RWPE1 (cell line): ENCODE data around the gene EXOC3L1.

ENCODE experiments used
- CTCF ChIA-PET: fragments of 350-600 bp; sonication (Branson Sonifier 250); formaldehyde crosslinking; extraction: SDS; loops from one replicate; lab custom pipeline; 2021; lab: Yijun Ruan, JAX
- POLR2A ChIA-PET: fragments of 400-600 bp; formaldehyde crosslinking; extraction: SDS; loops from one replicate; lab custom pipeline; 2020; ENCODE audit warnings: antibody characterized with exemption; ENCODE audit not compliant: low non-redundant PET; lab: Yijun Ruan, JAX
- DNase-seq: peaks from one replicate; pipeline ENCODE4 v3.0.0; 2012; ENCODE audit warnings: low spot score
- H3K27ac ChIP-seq: fragments of 450-650 bp; 2 replicates; pipeline ENCODE4 v1.5.1; 2017
- CTCF ChIP-seq: fragments of 450-650 bp; conservative IDR thresholded peaks from 2 replicates; pipeline ENCODE4 v1.5.1; 2017; ENCODE audit warnings: low read depth, mild to moderate bottlenecking

The EXOC3L1 gene

GRCh38 chr16:67199808-67200198, 9.9 kb upstream of the EXOC3L1 start:
- peak; percentile 58 for TF ChIP-seq CTCF
- DNase-seq, result peak; percentile 36

DNA sequence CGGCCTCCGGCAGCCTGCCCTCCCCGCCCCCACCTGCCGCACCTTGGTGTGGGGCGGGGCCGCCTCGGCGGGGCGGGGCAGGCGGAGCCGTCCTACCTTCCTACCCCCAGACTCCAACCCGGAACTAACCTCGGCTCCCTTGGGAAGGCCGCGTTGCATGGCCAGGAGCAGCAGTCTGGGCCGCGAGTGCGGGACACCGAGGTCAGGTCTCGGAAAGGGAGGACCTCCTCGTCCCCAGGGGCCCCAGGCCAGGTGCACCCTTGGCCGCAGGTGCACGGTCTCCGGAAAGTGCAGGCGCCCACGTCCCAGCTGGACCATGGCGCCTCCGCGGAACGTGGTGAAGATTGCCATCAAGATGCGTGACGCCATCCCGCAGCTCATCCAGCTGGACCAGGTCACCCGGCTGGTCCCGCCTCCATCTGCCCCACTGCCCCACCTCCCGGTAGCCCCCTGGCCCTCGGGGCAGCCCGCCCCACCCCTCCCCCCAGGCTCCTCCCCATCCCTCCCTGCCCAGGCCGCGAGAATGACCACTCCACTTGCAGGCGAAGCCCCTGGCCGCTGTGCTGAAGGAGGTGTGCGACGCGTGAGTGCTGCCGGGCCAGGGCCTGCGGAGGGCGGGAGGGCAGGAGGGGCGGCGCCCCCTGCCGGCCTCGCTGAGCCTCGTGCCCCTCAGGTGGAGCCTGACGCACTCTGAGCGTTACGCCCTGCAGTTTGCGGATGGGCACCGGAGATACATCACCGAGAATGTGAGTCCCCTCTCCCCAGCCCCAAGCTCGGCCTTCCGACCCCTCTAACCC, 9.3 kb upstream of the EXOC3L1 start, which contains the start of gene ELMO3:
TSS of gene ELMO3 (plus strand) at position 121 of the 797 bp plus-strand sequence. CDS start at position 317, 196 bp downstream.
- peak; percentile 89 for DNase-seq
- ChIA-PET CTCF (interaction anchor here (0.6 to 4.5 kb wide), 14 partner anchors 9 to 488 kb away, joined by 3 to 20 read pairs (median 4); partner anchors contain the start of genes FHOD1, NOL3 and TMEM208), POLR2A (no interaction called here)
- TF ChIP-seq CTCF, result peak; percentile 71
- H3K27ac ChIP-seq, result peak within 1 kb of the TSS; percentile 92

More at GRCh38 chr16:67199808-67200198, 9.9 kb upstream of the EXOC3L1 start:
- H3K27ac ChIP-seq, result peak overlapping the region; percentile 92
- CTCF ChIA-PET, result interaction anchor here (0.6 to 4.5 kb wide), 7 partner anchors 8 to 488 kb away, joined by 3 to 20 read pairs (median 4); partner anchors contain the start of gene NOL3
- POLR2A ChIA-PET, result interaction anchor here (0.6 kb wide), 1 partner anchor 240 kb away, joined by 4 read pairs; no protein-coding TSS in a partner anchor

- CTCF ChIA-PET, result interaction anchor here (0.5 to 4.5 kb wide), 18 partner anchors 9 to 651 kb away, joined by 3 to 20 read pairs (median 4); partner anchors contain the start of genes FHOD1 and TMEM208
- peak overlapping the region; percentile 92 for H3K27ac ChIP-seq
- peak; percentile 81 for DNase-seq
- TF ChIP-seq CTCF, result peak; percentile 61
- POLR2A ChIA-PET, result interaction anchor here (0.6 to 0.8 kb wide), 2 partner anchors 20 to 49 kb away, joined by 3 read pairs; partner anchors contain the start of gene FHOD1
Observed at GRCh38 chr16:67198238-67198734, 8.3 kb upstream of the EXOC3L1 start.

DNA sequence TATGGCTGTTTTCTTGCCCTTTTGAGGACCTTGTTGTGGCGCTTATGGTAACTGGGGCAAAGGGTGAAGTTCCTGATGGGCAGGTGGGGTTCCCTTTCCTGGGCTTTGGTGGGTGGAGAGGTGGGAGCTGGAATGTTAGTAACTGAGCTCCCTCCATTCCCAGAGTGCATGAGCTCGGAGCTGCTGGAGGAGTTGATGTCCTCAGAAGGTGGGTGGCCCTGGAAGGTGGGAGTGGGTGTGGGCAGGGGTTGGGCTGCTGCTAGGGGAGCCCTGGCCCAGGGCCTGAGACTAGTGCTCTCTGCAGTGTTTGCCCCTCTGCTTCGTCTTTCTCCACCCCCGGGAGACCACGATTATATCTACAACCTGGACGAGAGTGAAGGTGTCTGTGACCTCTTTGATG, 7.8 kb upstream of the EXOC3L1 start:
- TF ChIP-seq CTCF, result no peak
- ChIA-PET POLR2A (interaction anchor here (0.6 to 0.8 kb wide), 2 partner anchors 19 to 49 kb away, joined by 3 read pairs; partner anchors contain the start of gene FHOD1), CTCF (interaction anchor here (0.5 to 4.5 kb wide), 13 partner anchors 10 to 650 kb away, joined by 3 to 20 read pairs (median 4); partner anchors contain the start of genes FHOD1 and TMEM208)
- peak overlapping the region; percentile 92 for H3K27ac ChIP-seq
- DNase-seq, result no peak

DNA sequence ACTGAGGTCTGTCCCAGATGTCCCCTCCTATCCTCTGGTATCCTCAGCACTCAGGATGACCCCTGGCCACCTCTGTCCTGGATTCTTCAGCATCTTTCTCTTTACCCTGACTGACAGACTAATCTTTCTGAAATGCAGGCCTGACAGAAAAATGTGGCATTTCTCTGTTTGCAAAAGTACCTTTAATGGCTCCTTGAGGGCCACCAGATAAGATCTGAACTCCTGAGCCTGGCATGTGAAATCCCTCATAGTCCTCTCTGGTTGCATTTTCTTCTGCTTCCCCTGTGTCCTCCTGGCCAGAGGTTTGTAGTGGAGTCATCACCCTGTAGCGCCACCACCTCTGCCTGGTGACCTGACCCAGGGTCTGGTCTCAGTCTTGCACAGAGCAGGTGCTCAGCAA, 6.9 kb upstream of the EXOC3L1 start:
- no peak for TF ChIP-seq CTCF
- ChIA-PET POLR2A (no interaction called here), CTCF (interaction anchor here (0.5 to 4.5 kb wide), 5 partner anchors 10 to 179 kb away, joined by 3 to 19 read pairs (median 6); no protein-coding TSS in a partner anchor)
- H3K27ac ChIP-seq, result peak overlapping the region; percentile 92
- no peak for DNase-seq

DNA sequence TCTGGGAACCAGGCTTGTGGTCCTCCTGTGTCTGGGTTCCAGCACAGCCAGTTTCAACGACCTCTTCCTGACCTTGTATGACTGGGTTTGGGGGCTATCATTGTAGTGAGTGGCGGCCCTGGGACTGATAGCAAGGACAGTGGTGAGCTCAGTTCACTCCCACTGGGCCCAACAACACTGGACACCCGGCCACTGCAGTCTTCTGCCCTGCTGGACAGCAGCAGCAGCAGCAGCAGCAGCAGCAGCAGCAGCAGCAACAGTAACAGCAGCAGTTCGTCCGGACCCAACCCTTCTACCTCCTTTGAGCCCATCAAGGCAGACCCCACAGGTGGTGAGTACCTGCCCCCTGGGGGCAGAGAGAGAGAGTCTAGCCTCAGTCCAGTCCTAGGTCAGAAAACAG, 5.7 kb upstream of the EXOC3L1 start:
- CTCF ChIA-PET, result interaction anchor here (0.6 kb wide), 1 partner anchor 242 kb away, joined by 3 read pairs; no protein-coding TSS in a partner anchor
- peak overlapping the region; percentile 92 for H3K27ac ChIP-seq
- POLR2A ChIA-PET, result interaction anchor here (0.7 kb wide), 1 partner anchor 21 kb away, joined by 3 read pairs; no protein-coding TSS in a partner anchor
- TF ChIP-seq CTCF, result no peak
- DNase-seq, result no peak
